ENCODE results near the gene OSBPL3.

The OSBPL3 gene

DNA sequence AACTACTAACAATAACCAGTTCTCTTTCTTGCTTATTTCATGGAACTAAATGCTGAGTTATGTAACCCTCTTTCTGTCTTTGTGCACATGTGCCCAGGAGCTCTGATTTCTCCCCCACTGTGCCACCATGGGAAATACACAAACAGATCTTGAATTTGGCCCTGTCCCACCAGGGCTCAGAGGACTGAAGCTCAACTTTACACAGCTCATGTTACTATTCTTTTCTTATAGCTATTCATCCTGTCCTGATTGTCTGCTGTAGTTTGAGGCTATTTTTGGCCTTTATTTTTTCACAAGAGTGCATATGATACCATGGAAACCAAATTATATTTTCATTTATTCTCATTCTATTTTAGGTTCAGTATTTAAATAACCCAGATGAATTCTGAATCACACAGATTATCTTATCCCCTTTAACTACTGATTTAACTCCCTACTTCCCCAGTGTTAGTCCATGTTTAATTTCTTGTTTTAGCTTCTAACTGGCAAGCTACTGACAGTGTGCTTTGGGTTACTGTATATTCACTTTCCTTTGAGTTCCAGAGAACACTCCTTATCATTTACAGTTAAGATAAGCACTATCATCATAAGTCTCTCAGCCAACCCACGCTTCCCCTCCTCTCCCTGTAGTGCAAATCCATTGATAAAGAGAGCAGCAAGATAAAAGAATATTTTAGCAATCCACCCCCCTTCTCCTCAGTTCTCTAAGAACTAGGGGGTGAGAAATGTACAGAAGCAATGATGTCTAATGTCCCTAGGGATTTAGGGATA lies 150.9 kb downstream of the OSBPL3 start:
- no peak for DNase-seq (ENCODE audit: low read depth in 2 of 2)

GRCh38 chr7:24827589-24827988 lies 152.4 kb downstream of the OSBPL3 start:
- DNase-seq (ENCODE audit: low read depth in 2 of 2): no peak

- DNase-seq (ENCODE audit: low read depth in 2 of 2): no peak
Measured at GRCh38 chr7:24827027-24827426, 153.0 kb downstream of the OSBPL3 start.

- no peak for DNase-seq (ENCODE audit: low read depth in 2 of 2)
Measured at GRCh38 chr7:24826662-24827020, 153.3 kb downstream of the OSBPL3 start.

GRCh38 chr7:24825931-24826661 lies 153.9 kb downstream of the OSBPL3 start:
- no peak for DNase-seq (ENCODE audit: low read depth in 2 of 2)

GRCh38 chr7:24825381-24825794 lies 154.6 kb downstream of the OSBPL3 start:
- no peak for DNase-seq (ENCODE audit: low read depth in 2 of 2)

- DNase-seq (ENCODE audit: low read depth in 2 of 2): no peak
Measured at GRCh38 chr7:24824896-24825295, 155.1 kb downstream of the OSBPL3 start.

DNA sequence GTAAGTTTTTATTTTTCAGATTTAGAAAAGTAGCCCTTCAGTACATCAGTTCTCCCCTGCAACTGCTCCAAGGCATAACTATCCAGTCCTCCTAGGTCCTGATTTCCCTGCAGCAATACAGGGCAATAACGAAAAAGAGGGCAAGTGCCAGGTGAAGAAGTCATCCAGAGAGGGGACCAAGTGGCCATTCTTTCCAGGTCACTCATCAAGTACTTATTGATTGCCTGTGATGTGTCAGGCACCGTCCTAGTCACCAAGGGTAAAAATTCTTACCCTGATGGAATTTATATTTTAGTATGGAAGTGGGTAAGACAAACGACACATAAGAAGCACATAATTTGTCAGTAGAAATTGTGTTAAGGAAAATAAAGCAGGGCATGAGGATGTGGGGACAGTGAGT lies 155.6 kb downstream of the OSBPL3 start:
- DNase-seq (ENCODE audit: low read depth in 2 of 2): no peak

DNA sequence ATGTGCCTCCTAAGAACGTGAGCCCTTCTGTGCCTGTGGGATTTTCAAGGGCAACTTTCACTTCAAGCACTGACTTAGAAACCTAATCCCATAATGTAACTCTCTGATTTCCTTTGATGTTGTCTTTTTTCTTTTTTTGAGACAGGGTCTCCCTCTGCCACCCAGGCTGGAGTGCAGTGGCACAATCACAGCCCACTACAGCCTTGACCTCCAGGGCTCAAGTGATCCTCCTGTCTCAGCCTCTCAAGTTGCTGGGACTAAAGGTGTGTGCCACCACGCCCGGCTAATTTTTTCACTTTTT lies 158.3 kb downstream of the OSBPL3 start:
- DNase-seq (ENCODE audit: low read depth in 2 of 2): no peak

GRCh38 chr7:24821045-24821753 lies 158.8 kb downstream of the OSBPL3 start:
- DNase-seq (ENCODE audit: low read depth in 2 of 2): peak; percentile 52 to 74

- DNase-seq (ENCODE audit: low read depth in 2 of 2): no peak
Measured at GRCh38 chr7:24820730-24821044, 159.3 kb downstream of the OSBPL3 start.

DNA sequence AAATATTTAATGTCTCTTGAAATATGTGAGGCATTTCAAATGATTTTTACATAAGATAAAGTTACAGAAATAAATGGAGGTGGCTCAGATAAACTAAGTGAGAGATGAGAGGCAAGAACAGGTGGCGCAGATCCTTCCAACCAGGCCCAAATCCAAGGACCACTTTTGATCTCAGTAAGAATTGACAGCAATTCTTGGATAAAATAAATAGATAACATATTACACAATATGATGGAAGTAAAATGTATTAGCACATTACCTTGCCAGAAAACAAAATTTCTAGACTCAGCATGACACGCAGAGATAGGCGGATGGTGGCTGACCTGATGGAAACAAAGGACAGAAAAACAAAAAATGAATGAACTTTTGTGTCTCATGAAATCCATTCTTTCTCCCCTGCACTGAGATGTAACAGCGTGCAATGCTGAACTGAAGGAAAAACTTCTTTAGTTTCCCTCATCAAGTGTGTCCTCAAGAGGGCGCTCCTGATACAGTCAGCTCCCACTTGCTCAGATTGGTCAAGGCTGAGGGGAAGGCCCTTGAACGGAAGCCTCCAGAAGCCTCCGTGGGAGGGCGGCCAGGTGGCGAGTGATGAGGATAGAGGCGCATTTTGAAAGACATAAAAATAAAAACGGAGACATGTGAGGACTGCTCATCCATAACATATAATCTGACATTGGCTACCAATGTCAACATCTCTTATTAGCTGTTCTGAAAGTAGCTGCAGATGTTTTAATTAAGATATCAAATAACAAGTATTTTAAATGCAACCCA lies 159.9 kb downstream of the OSBPL3 start:
- peak; percentile 44 to 60 for DNase-seq (ENCODE audit: low read depth in 2 of 2)

- no peak for DNase-seq (ENCODE audit: low read depth in 2 of 2)
Measured at GRCh38 chr7:24817339-24817738, 162.6 kb downstream of the OSBPL3 start.

DNA sequence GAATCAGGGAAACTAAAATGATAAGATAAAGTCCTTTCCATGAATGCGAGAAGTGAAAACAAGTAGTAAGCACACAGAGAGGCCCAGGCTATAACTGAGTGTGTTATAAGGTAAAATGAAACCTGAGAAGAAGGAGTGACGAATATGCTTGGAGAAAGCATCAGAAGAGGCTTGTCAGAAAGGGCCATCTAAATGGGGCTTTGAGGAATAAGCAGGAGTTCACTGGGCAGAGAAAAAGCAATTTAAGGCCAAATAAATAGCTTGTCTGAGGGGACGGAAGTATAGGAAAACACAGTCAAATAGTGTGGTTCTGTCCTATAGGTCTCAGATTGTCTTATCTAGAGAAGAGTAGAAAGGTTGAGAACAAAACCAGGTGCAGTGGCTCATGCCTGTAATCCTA lies 163.1 kb downstream of the OSBPL3 start:
- DNase-seq (ENCODE audit: low read depth in 2 of 2): no peak

- no peak for DNase-seq (ENCODE audit: low read depth in 2 of 2)
Measured at GRCh38 chr7:24812305-24812945, 167.6 kb downstream of the OSBPL3 start.

DNA sequence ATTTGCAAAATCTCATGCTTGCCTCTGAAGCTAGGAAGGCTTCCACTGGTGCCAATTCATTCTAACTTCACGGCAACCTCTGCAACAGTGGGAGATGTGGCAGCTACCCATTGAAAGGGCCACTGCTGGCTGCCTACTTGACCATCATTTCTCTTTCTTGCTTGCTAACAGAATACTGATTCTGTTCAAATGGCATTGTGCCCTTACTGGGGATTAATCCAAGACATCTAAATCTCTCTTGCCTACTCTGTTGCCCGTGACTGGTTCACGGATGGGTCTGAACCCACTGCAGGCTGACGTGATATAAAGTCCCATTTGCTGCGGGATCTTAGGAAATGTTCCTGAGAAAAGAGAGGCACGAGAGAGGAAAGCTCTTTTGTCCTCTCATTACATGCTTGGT lies 171.5 kb downstream of the OSBPL3 start:
- DNase-seq (ENCODE audit: low read depth in 2 of 2): no peak

DNA sequence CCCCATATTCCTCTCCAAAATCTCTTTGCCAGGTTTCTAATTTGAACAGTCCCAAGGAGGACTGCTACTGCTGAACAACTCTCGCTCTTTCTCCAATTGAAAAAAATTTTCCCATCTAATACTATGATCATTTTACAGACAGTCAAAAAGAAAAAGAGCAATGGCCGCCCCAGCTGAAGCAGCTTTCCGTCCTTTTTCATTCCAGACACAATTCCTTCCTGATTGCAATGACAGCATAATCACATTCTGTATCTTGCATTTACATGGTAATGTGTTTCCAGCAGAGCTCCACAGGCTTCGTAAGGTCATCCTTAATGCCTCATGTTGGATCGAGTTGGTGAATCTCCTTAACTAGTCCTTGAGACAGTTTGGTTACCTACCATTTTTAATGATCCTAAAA lies 177.7 kb downstream of the OSBPL3 start:
- no peak for DNase-seq (ENCODE audit: low read depth in 2 of 2)

DNA sequence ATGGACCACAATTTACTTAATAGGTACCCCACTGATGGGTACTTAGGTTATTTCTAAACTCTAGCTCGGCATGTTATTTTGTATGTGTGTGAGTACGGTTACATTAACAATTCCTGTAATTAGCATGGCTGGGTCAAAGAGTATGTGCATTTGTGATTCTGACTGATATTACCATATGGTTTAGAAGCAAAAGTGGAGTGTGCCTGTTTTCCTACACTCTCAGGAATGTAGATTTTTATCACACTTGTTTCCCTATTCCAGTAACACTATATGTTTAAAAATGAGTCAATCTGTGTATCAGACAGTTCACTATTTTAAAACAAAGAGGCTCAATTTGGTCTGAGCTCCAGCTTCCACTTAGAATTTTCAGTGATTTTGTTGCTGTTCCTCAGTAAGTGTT lies 178.1 kb downstream of the OSBPL3 start:
- no peak for DNase-seq (ENCODE audit: low read depth in 2 of 2)

- DNase-seq (ENCODE audit: low read depth in 2 of 2): no peak
Measured at GRCh38 chr7:24800667-24801066, 179.3 kb downstream of the OSBPL3 start.

- no peak for DNase-seq (ENCODE audit: low read depth in 2 of 2)
Measured at GRCh38 chr7:24800073-24800472, 179.9 kb downstream of the OSBPL3 start.

- DNase-seq (ENCODE audit: low read depth in 2 of 2): no peak
Measured at GRCh38 chr7:24799506-24799905, 180.5 kb downstream of the OSBPL3 start.

DNA sequence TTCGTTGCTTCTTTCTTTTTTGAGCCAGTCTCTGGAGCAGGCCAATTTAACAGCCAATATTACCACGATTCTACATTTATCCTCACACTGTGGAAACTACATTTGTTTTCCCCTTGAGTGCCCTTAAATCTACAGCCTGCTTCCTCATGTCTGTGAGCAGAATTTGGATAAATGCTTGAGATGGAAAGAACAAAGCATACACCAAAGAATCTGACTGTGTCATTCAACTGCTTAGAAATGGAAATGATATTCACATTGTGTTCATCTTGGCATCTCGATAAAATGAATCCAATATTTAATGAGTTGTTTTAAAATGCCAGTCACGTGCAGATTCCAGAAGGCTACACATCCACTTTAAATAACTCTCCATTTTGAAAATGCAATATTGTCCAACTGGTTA lies 181.7 kb downstream of the OSBPL3 start:
- DNase-seq (ENCODE audit: low read depth in 2 of 2): no peak

All from activated CD8-positive, alpha-beta memory T cell treated with anti-CD3 and anti-CD28 coated beads for 4 hours (primary cell).